BLaER1 (cell line): Measurements from ENCODE around the gene RPRD1B.

Experiments
- H3K27ac ChIP-seq: shearing (Covaris generic); formaldehyde crosslinking; 2 replicates; pipeline ENCODE4 v1.8.1; 2022
- H3K27me3 ChIP-seq: shearing (Covaris generic); formaldehyde crosslinking; 2 replicates; pipeline ENCODE4 v1.8.1; 2022
- H3K36me3 ChIP-seq: shearing (Covaris generic); formaldehyde crosslinking; 2 replicates; pipeline ENCODE4 v1.8.1; 2022
- H3K4me1 ChIP-seq: shearing (Covaris generic); formaldehyde crosslinking; 2 replicates; pipeline ENCODE4 v1.8.1; 2022
- H3K4me2 ChIP-seq: shearing (Covaris generic); formaldehyde crosslinking; 2 replicates; pipeline ENCODE4 v1.8.1; 2022
- H3K4me3 ChIP-seq: shearing (Covaris generic); formaldehyde crosslinking; 2 replicates; pipeline ENCODE4 v1.8.1; 2022
- H3K9ac ChIP-seq: shearing (Covaris generic); formaldehyde crosslinking; 2 replicates; pipeline ENCODE4 v1.8.1; 2022
- H3K9me3 ChIP-seq: shearing (Covaris generic); formaldehyde crosslinking; 2 replicates; pipeline ENCODE4 v1.8.1; 2022
- H4K20me1 ChIP-seq: shearing (Covaris generic); formaldehyde crosslinking; 2 replicates; pipeline ENCODE4 v1.8.1; 2022
- Cebpa-rat ChIP-seq: shearing (Covaris generic); IDR thresholded peaks from 2 replicates; pipeline ENCODE4 v1.8.1; 2022

Gene RPRD1B

DNA sequence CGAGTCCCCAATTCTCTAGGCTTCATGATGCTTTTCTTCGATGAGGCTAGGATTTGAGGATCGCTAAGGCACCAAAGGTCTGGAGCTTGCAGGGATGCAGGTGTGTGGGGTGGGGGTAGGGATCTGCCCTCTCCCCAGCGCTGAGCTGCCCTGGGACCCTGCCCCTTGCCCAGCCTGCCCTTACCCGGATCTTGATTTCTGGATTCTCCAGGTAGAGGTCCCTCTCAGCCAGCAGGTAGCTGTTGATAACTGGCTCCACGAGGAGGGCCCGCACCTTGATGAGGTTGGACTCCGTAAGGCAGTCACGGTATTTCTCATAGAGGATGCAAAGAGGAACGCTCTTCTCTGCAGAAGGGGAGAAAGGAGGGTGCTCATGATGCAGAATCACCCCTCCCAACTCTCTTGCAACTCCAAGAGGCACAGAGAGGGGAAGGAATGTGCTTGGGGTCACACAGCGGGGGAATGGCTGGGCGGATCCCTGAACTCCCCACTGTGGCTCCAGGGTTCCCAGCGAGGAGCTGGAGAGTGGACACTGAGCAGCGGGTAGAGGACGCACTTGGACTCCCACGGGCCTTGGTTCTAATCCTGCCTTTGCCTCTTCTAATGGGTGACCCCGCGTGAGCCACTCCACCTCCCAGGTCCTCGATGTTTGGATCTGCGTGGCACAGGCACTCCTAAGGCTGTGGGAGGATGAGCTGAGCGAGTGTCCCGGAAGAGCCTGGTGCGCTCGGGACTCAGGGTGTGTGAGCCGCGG is 98.8 kb downstream of the RPRD1B start:
- Histone ChIP-seq H3K9me3 (no peaks in the 10 kb centered on the region), H3K4me1 (peaks cover 15% of the 10 kb centered on the region), H3K9ac (no peak overlapping the region), H3K27ac (no peak overlapping the region), H4K20me1 (no peaks in the 10 kb centered on the region), H3K4me3 (no peak overlapping the region), H3K4me2 (no peak overlapping the region), H3K27me3 (no peaks in the 10 kb centered on the region), H3K36me3 (no peaks in the 10 kb centered on the region)
- no peak for TF ChIP-seq Cebpa-rat

DNA sequence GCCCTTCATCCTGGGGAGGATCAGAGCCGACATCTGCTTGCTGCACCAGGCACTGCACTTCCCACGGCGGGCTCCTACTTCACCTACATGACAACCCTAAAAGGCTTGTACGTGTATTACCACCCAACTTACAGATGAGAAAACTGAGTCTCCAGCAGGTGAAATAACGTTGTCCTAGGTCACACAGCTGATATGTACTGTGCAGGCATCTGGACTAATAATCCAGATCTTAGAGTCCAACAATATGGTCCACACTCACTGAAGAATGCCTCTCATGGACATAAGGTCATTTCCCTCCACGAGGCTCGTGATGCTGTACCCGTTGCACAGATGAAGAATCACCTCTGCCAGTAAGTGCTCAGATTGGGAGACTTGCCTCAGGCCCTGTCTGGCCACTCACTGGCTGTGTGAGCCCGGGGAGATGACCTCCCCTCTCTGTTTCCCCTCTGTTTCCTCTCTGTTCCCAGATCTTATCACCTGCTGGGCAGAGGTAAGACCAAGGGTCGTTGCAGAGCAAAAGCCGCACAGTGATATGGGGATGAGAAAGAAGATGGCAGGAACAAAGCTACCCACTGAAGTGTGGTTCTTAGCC is 99.5 kb downstream of the RPRD1B start:
- TF ChIP-seq Cebpa-rat, result no peak
- Histone ChIP-seq H3K4me2 (no peak overlapping the region), H3K27me3 (no peaks in the 10 kb centered on the region), H3K36me3 (no peaks in the 10 kb centered on the region), H3K9me3 (no peaks in the 10 kb centered on the region), H3K9ac (no peak overlapping the region), H3K4me1 (peaks cover 15% of the 10 kb centered on the region), H4K20me1 (no peaks in the 10 kb centered on the region), H3K27ac (no peak overlapping the region), H3K4me3 (no peak overlapping the region)

DNA sequence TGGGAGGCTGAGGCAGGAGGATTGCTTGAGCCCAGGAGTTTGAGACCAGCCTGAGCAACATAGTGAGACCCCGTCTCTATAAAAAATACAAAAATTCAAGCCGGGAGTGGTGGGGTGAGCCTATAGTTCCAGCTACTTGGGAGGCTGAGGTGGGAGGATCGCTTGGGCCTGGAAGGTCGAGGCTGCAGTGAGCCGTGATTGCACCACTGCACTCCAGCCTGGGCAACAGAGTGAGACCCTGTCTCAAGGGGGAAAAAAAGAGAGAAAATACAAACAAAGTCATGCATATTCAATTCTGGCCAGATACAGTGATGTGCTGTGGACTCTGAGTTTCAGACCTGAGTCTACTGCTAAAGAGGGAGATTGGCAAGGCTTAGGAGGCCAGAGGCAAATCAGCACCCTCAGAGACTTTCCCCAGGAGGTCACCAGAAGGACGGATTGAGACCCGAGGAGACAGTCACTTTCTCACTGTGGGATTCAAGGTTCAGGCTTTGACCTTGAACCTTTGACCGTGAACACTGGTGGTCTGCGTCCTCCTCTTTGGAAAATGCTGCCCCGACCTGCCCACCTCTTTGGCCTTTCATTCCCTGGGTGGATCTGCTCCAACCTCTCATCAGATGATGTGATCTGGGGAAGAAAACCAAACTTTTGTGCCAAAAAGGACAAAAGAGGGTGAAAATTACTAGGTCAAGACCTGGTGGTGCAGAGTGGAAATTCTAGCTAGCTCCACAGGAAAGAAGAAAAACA is 100.3 kb downstream of the RPRD1B start:
- no peaks in the 10 kb centered on the region for H4K20me1 ChIP-seq
- H3K27ac ChIP-seq, result peak overlapping the region; percentile 31; the same call in 1 of the 2 replicates
- no peaks in the 10 kb centered on the region for H3K27me3 ChIP-seq
- no peak overlapping the region for H3K4me3 ChIP-seq
- no peak for TF ChIP-seq Cebpa-rat
- H3K4me1 ChIP-seq, result peaks cover 15% of the 10 kb centered on the region
- no peaks in the 10 kb centered on the region for H3K36me3 ChIP-seq
- H3K9me3 ChIP-seq, result no peaks in the 10 kb centered on the region
- peak overlapping the region; percentile 63 for H3K4me2 ChIP-seq
- no peak overlapping the region for H3K9ac ChIP-seq

DNA sequence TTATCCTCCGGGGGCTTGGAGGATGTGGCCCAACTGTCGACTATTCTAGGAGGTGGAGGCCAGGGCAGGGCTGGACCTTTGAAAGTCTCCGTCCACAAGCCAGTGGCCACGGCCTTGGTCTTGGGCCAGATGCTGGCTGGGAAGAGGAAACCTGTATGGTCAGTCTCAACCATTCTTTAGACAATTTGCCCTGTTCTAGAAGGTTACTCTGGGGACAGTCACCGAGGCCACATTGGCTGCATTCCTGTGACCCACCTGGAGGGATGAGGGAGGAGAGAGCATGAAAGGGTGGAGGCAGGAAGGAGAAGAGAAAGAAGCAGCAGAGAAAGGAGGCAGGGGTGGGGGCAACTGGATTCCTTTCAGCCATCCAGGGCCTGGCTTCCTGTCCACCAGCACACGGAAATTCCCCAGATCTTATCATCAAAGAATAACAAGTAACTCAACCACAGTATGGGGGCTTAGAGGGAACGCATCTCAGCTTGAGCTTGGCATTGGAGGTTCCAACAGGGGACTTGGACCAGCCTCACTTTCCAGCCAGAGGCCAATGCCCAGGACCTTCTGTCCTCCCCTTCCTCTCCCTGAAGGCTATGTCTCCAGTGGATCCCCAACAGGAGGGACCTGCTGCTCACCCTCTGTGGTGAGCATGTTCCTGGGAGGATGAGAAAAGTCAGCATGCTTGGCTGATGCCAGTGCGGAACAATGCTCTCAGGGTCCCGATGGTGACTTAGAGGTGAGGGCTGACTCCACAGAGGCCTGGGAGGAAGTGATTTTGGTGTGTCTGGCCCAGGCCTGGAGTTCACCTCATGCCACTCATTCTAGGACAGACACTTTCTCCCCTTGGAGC is 101.1 kb downstream of the RPRD1B start:
- no peak overlapping the region for H3K9ac ChIP-seq
- peak overlapping the region; percentile 31; the same call in 1 of the 2 replicates for H3K27ac ChIP-seq
- H3K4me2 ChIP-seq, result peak overlapping the region; percentile 63

DNA sequence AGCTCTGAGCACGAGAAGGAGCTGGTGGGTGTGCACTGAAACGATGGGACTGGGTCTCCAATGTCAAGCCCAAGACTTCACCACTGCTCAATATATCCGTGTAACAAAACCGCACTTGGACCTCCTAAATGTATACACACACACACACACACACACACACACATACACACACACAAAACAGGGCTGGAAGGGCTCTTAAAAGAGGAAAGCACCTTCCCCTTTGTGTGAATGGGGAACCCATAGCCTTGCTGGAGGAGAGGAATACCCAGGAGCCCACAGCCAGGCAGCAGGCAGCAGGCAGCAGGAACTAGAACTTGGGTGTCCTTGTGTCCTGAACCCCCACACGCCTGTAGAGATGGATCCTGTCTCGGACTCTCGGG is 101.7 kb downstream of the RPRD1B start:
- peak overlapping the region; percentile 63 for H3K4me2 ChIP-seq
- H4K20me1 ChIP-seq, result no peaks in the 10 kb centered on the region
- H3K36me3 ChIP-seq, result no peaks in the 10 kb centered on the region
- H3K4me3 ChIP-seq, result no peak overlapping the region
- no peak overlapping the region for H3K9ac ChIP-seq
- H3K4me1 ChIP-seq, result peaks cover 15% of the 10 kb centered on the region
- H3K9me3 ChIP-seq, result no peaks in the 10 kb centered on the region
- H3K27ac ChIP-seq, result no peak overlapping the region
- no peaks in the 10 kb centered on the region for H3K27me3 ChIP-seq
- no peak for TF ChIP-seq Cebpa-rat

More for the DNA sequence above, 101.1 kb downstream of the RPRD1B start:
- H3K27me3 ChIP-seq, result no peaks in the 10 kb centered on the region
- no peaks in the 10 kb centered on the region for H3K36me3 ChIP-seq
- no peaks in the 10 kb centered on the region for H3K9me3 ChIP-seq
- no peak overlapping the region for H3K4me3 ChIP-seq
- TF ChIP-seq Cebpa-rat, result no peak
- peaks cover 15% of the 10 kb centered on the region for H3K4me1 ChIP-seq
- no peaks in the 10 kb centered on the region for H4K20me1 ChIP-seq

DNA sequence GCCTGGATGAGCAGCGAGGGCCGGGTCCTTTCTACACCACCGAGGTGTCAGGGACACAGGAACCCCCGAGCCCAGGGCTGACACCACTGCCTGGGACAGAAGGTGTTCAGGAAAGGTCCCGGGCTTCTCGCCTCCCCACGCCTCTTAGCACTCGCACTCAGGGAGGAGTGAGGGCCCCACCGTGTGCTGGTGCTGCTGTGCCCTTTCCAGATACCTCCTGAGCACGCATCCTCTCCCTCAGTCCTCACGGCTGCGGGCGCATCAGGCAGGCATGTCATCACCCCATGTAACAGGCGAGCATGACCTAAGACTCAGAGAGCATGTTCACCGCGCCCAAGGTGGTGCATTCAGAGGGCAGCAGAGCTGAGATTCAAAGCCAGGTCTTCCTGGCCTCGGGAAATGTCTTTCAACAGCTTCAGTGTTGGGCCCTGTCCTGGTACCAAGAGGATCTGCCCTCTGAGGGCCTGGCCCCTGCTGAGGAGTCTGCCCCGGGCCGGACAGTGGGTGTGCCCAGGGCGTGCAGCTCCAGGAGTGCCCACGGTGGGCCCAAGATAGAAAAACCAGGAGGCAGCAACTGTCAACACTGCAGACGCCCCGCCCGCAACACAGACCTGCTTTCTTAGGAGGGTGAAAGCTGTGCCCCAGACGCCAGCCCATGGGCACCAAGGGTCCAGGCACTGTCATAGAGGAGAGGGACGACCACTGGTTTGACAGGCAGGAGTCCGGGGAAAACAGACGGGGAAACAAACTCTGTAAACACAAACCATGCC is 102.3 kb downstream of the RPRD1B start:
- Histone ChIP-seq H4K20me1 (no peaks in the 10 kb centered on the region), H3K27me3 (no peaks in the 10 kb centered on the region), H3K4me2 (no peak overlapping the region), H3K4me3 (no peak overlapping the region), H3K36me3 (no peaks in the 10 kb centered on the region), H3K27ac (no peak overlapping the region), H3K9ac (no peak overlapping the region), H3K4me1 (peaks cover 15% of the 10 kb centered on the region), H3K9me3 (no peaks in the 10 kb centered on the region)
- TF ChIP-seq Cebpa-rat, result no peak

DNA sequence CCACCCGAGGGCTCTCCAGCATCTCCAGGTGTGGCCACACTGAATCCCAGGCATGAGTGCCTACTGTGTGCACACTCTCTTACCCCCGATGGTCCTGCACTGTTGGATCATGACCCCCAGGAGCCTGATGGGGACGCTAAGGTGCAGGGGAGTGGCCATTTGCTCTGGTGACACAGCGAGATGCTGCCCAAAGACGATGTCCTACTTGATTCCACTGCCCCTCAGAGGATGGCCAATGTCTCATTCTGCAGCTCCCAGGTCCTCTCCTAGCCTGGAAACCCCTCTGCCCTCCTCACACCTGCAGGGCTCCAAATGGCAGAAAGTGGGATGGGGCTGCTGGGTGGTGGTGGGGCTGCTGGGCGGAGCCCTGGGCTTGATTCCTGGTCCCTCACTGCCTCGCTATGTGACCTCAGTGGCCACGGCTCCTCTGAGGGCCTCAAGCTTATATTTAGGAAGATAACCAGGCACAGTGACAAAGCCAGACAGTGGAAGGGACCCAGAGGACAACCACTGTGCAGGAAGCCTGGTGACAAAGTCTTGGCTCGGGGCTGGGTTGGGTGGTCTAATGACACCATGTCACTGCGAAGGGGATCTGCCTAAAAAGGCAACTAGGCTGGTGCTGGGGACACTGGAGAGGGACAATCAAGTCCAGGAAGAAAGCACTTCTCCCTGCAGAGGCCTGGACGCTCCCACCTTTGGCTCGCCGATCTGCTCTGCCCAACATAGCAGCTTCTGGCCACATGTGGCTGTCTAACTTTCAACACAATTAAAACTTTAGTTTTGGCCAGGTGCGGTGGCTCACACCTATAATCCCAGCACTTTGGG is 103.1 kb downstream of the RPRD1B start:
- TF ChIP-seq Cebpa-rat, result no peak
- H3K27me3 ChIP-seq, result no peaks in the 10 kb centered on the region
- H3K4me2 ChIP-seq, result no peak overlapping the region
- no peak overlapping the region for H3K27ac ChIP-seq
- H3K9ac ChIP-seq, result no peak overlapping the region
- no peak overlapping the region for H3K4me3 ChIP-seq
- H3K36me3 ChIP-seq, result no peaks in the 10 kb centered on the region
- H3K4me1 ChIP-seq, result peaks cover 15% of the 10 kb centered on the region
- H4K20me1 ChIP-seq, result no peaks in the 10 kb centered on the region
- no peaks in the 10 kb centered on the region for H3K9me3 ChIP-seq

DNA sequence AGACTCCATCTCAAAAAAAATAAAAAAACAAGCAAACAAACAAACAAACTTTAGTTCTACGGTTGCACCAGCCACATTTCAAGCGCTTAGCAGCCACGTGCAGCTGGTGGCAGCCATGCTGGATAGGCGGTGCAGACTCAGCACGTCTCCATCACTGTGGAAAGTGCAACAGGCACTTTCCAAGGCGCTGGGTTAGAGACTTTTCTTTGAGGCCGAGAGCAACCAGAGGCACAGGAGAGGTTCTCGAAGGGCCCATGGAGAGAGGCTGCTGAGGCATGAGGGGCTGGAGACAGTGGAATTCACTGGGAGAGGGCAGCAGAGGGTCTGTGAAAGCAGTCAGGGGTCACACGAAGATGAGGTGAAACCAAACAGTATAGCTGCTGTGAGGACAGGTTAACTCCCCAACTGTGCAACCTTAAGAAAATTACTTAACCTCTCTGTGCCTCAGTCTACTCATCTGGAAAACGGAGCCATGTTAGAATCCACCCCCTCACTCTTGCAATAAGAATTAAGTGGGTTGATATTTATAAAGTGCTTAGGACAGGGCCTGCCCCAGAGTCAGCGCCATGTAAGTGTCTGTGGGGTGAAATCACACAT is 104.0 kb downstream of the RPRD1B start:
- H3K9ac ChIP-seq, result no peak overlapping the region
- no peaks in the 10 kb centered on the region for H4K20me1 ChIP-seq
- H3K9me3 ChIP-seq, result no peaks in the 10 kb centered on the region
- H3K4me2 ChIP-seq, result no peak overlapping the region
- no peak overlapping the region for H3K27ac ChIP-seq
- H3K4me1 ChIP-seq, result peaks cover 15% of the 10 kb centered on the region
- H3K4me3 ChIP-seq, result no peak overlapping the region
- H3K36me3 ChIP-seq, result no peaks in the 10 kb centered on the region
- H3K27me3 ChIP-seq, result no peaks in the 10 kb centered on the region
- no peak for TF ChIP-seq Cebpa-rat
